ENCODE results near the gene BAIAP2L2.

BAIAP2L2 gene

DNA sequence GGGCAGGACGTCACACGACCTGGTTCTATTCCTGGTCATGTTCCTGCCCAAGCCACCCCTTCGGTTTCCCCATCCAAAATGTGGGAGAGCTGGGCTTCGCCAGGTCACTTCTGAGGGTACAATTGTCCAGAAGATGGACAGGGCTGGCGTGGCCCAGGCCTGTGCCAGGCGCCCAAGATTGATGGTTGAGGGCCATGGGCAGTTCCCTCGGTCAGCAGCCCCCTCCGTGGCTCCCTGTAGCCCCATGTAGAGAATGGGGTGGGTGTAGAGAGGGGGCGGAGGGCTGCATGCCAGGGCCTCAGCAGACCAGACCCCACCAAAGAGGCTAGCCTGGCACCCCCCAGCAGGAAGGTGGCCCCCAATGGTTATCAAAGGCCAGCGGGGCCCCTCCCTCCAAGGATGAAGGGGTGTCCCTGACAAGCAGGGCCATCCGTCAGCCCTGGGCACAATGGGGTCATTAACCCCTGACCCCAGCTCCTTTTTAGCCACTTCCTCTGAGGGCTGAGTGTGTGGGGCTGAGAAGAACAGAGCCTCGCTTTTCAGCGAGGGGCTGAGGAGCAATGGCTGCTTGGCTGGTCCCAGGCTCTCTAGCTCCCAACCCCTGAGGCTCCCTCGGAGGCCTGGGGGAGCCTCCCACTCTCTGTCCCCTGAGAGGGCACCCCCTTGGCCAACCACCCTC, 64.3 kb downstream of the BAIAP2L2 start:
- Histone ChIP-seq H3K4me3 (ENCODE audit: low read length) (no peak overlapping the region), H3K4me1 (ENCODE audit: control insufficient read depth, low read length) (no peaks in the 10 kb centered on the region), H3K36me3 (ENCODE audit: control insufficient read depth, low read length) (no peaks in the 10 kb centered on the region), H3K9me3 (ENCODE audit: control insufficient read depth, insufficient read depth, low read length) (no peaks in the 10 kb centered on the region), H3K27ac (ENCODE audit: low read depth, low read length) (no peak overlapping the region), H3K9me2 (replicated peaks; ENCODE audit: control insufficient read depth, low read length) (no peaks in the 10 kb centered on the region), H3K27me3 (ENCODE audit: control insufficient read depth, low read length) (peaks cover 5% of the 10 kb centered on the region), H4K20me1 (ENCODE audit: control insufficient read depth, insufficient read depth, low read depth, low read length) (no peaks in the 10 kb centered on the region), H3K79me2 (ENCODE audit: control insufficient read depth, low read length) (no peaks in the 10 kb centered on the region), H3F3A (ENCODE audit: control insufficient read depth, insufficient read depth) (no peaks in the 10 kb centered on the region), H3K4me2 (ENCODE audit: low read length) (no peak overlapping the region)
- no peak for TF ChIP-seq EZH2phosphoT487 (IDR thresholded peaks at IDR 0.05; ENCODE audit: borderline replicate concordance, low read length)
- TF ChIP-seq, protein P1, sequence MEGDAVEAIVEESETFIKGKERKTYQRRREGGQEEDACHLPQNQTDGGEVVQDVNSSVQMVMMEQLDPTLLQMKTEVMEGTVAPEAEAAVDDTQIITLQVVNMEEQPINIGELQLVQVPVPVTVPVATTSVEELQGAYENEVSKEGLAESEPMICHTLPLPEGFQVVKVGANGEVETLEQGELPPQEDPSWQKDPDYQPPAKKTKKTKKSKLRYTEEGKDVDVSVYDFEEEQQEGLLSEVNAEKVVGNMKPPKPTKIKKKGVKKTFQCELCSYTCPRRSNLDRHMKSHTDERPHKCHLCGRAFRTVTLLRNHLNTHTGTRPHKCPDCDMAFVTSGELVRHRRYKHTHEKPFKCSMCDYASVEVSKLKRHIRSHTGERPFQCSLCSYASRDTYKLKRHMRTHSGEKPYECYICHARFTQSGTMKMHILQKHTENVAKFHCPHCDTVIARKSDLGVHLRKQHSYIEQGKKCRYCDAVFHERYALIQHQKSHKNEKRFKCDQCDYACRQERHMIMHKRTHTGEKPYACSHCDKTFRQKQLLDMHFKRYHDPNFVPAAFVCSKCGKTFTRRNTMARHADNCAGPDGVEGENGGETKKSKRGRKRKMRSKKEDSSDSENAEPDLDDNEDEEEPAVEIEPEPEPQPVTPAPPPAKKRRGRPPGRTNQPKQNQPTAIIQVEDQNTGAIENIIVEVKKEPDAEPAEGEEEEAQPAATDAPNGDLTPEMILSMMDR (IDR thresholded peaks at IDR 0.05; ENCODE audit: low read depth, low read length, poor library complexity, severe bottlenecking): no peak

DNA sequence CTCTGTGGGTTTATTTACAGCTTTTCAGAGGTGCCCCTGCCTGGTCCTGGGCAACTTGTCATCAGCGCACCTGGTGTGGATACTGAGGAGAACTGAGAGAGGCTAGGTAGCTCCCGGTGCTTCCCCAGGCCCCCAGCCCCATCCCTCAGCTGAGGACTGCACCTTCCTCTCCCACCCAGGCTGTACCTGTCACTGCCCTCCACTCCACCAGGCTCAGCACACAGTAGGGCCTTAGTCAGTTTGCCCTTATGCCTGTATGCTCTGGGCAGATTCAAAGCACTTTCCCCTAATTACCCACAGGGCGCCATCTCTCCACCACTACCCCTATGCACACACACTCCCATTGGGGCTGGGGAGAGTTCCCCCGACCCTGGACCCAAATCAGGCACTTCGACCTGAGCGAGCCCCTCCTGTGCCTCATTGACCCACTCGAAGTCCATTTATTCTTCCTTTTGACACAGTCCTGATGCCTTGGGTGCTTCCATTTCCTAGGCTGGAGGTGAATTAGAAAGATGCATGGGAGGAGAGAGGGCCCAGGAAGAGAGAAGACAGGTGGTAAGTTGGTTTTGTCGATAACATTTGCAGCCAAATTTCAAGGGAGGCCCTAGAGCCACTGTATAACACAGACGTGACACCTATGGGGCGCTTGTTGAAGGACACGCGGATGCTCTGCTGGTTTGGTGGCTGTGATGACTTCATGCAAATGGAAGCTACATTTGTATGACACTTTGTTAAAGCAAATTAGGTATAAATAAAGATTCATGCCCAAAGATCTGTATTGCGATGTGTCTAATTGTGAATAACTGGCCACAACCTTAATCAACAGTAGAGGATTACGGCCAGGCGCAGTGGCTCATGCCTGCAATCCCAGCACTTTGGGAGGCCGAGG, 67.1 kb downstream of the BAIAP2L2 start:
- TF ChIP-seq, protein P1 (IDR thresholded peaks at IDR 0.05; ENCODE audit: low read depth, low read length, poor library complexity, severe bottlenecking): no peak
- TF ChIP-seq EZH2phosphoT487 (IDR thresholded peaks at IDR 0.05; ENCODE audit: borderline replicate concordance, low read length): no peak

DNA sequence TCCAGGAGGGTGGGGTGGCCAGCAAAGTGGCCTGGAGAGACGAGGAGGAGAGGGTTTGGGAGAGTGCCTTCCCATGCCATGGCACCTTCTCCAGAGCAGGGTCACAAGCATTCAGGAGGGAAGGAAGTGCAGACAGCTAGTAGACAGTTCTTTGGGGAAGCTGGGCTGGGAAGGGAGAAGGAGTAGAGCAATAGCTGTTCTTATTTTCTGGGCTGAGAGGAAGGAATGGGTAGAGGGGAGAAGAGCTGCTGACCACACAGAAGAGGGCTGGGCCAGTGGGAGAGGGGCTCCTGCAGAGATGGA, 68.0 kb downstream of the BAIAP2L2 start:
- H3K4me3 ChIP-seq (ENCODE audit: low read length): no peak overlapping the region
- H3K9me3 ChIP-seq (ENCODE audit: control insufficient read depth, insufficient read depth, low read length): no peaks in the 10 kb centered on the region
- no peaks in the 10 kb centered on the region for H3K36me3 ChIP-seq (ENCODE audit: control insufficient read depth, low read length)
- no peaks in the 10 kb centered on the region for H3K9me2 ChIP-seq (replicated peaks; ENCODE audit: control insufficient read depth, low read length)
- peaks cover 5% of the 10 kb centered on the region for H3K27me3 ChIP-seq (ENCODE audit: control insufficient read depth, low read length)
- no peaks in the 10 kb centered on the region for H3F3A ChIP-seq (ENCODE audit: control insufficient read depth, insufficient read depth)
- H4K20me1 ChIP-seq (ENCODE audit: control insufficient read depth, insufficient read depth, low read depth, low read length): no peaks in the 10 kb centered on the region
- H3K27ac ChIP-seq (ENCODE audit: low read depth, low read length): no peak overlapping the region
- H3K4me1 ChIP-seq (ENCODE audit: control insufficient read depth, low read length): no peaks in the 10 kb centered on the region
- no peak for TF ChIP-seq EZH2phosphoT487 (IDR thresholded peaks at IDR 0.05; ENCODE audit: borderline replicate concordance, low read length)
- TF ChIP-seq, protein P1 (IDR thresholded peaks at IDR 0.05; ENCODE audit: low read depth, low read length, poor library complexity, severe bottlenecking): no peak
- H3K4me2 ChIP-seq (ENCODE audit: low read length): no peak overlapping the region
- no peaks in the 10 kb centered on the region for H3K79me2 ChIP-seq (ENCODE audit: control insufficient read depth, low read length)

More for the DNA sequence above, 67.1 kb downstream of the BAIAP2L2 start:
- Histone ChIP-seq H3K4me1 (ENCODE audit: control insufficient read depth, low read length) (no peaks in the 10 kb centered on the region), H3K79me2 (ENCODE audit: control insufficient read depth, low read length) (no peaks in the 10 kb centered on the region), H3K4me2 (ENCODE audit: low read length) (no peak overlapping the region), H3K36me3 (ENCODE audit: control insufficient read depth, low read length) (no peaks in the 10 kb centered on the region), H3F3A (ENCODE audit: control insufficient read depth, insufficient read depth) (no peaks in the 10 kb centered on the region), H3K4me3 (ENCODE audit: low read length) (no peak overlapping the region), H3K9me2 (replicated peaks; ENCODE audit: control insufficient read depth, low read length) (no peaks in the 10 kb centered on the region), H4K20me1 (ENCODE audit: control insufficient read depth, insufficient read depth, low read depth, low read length) (no peaks in the 10 kb centered on the region), H3K27ac (ENCODE audit: low read depth, low read length) (no peak overlapping the region), H3K27me3 (ENCODE audit: control insufficient read depth, low read length) (peaks cover 5% of the 10 kb centered on the region), H3K9me3 (ENCODE audit: control insufficient read depth, insufficient read depth, low read length) (no peaks in the 10 kb centered on the region)

All from DOHH2 (cell line).